ENCODE measurements around the gene ASCL2. TPM values are rescaled to one million over a fixed set of nuclear protein-coding genes. Genes with fewer than 3 reads are reported as not detected.

The ASCL2 gene
- total and polyA plus RNA-seq, 12 donors = 0.15 to 2.7 (median 0.25) TPM; not detected in 4

GRCh38 chr11:2310073-2310785 is 39.8 kb upstream of the ASCL2 start:
- Histone ChIP-seq H3K4me3 (no peak overlapping the region), H3K27me3 (no peaks in the 10 kb centered on the region), H3K9me3 (no peaks in the 10 kb centered on the region), H3K27ac (no peak overlapping the region), H3K36me3 (no peaks in the 10 kb centered on the region), H3K4me1 (peaks cover 26 to 62% (median 45%) of the 10 kb centered on the region in 9 donors)
- WGBS, 2 donors = 82 to 86% methylated on average over 16 of the region's 16 CpGs
- no peak for DNase-seq
- intact Hi-C loops (cut with DNase I) = loop anchor here in 3 of 10 donors (5.0 kb wide), 3 partner anchors 67 to 92 kb away; partner anchors contain the start of genes CD81 (in 1 of the 3) and TSSC4 (in 1 of the 3)
- no peak for TF ChIP-seq CTCF (IDR thresholded peaks at IDR 0.05)
- ATAC-seq = no peak

GRCh38 chr11:2309251-2310072 is 39.1 kb upstream of the ASCL2 start:
- Histone ChIP-seq H3K27me3 (no peaks in the 10 kb centered on the region), H3K4me3 (no peak overlapping the region), H3K27ac (no peak overlapping the region), H3K36me3 (no peaks in the 10 kb centered on the region), H3K9me3 (no peaks in the 10 kb centered on the region), H3K4me1 (peaks cover 26 to 63% (median 46%) of the 10 kb centered on the region in 9 donors)
- WGBS, 2 donors = 74 to 83% methylated on average over 19 of the region's 19 CpGs
- TF ChIP-seq CTCF (IDR thresholded peaks at IDR 0.05) = no peak
- intact Hi-C loops (cut with DNase I) = loop anchor here (5.0 to 10.0 kb wide), 13 partner anchors 65 to 585 kb away; partner anchors contain the start of genes TSSC4 (in 4 of the 10), CD81 (in 3 of the 10) and CDKN1C (in 1 of the 10)
- no peak for DNase-seq
- ATAC-seq = no peak

GRCh38 chr11:2308713-2309112 is 38.3 kb upstream of the ASCL2 start:
- intact Hi-C loops (cut with DNase I) = loop anchor here (5.0 to 10.0 kb wide), 12 partner anchors 66 to 586 kb away; partner anchors contain the start of genes TSSC4 (in 3 of the 10), CD81 (in 2 of the 10) and CDKN1C (in 1 of the 10)
- H3K27ac ChIP-seq = no peak overlapping the region
- no peaks in the 10 kb centered on the region for H3K9me3 ChIP-seq
- H3K4me3 ChIP-seq = no peak overlapping the region
- H3K27me3 ChIP-seq = no peaks in the 10 kb centered on the region
- peaks cover 20 to 63% (median 46%) of the 10 kb centered on the region in 9 donors for H3K4me1 ChIP-seq
- 79 to 97% methylated on average over 7 of the region's 7 CpGs for WGBS, 2 donors
- ATAC-seq = no peak
- no peak for TF ChIP-seq CTCF (IDR thresholded peaks at IDR 0.05)
- H3K36me3 ChIP-seq = no peaks in the 10 kb centered on the region
- no peak for DNase-seq
